ENCODE data around the gene CDIP1.
A peak's percentile ranks its signal among the peaks of the same experiment; 100 is the strongest.
"Not testable (repeated sequence)": the region's sequence is repeated elsewhere in the genome, so short reads cannot be mapped to it uniquely, and the experiment has no call there.

CDIP1 gene

DNA sequence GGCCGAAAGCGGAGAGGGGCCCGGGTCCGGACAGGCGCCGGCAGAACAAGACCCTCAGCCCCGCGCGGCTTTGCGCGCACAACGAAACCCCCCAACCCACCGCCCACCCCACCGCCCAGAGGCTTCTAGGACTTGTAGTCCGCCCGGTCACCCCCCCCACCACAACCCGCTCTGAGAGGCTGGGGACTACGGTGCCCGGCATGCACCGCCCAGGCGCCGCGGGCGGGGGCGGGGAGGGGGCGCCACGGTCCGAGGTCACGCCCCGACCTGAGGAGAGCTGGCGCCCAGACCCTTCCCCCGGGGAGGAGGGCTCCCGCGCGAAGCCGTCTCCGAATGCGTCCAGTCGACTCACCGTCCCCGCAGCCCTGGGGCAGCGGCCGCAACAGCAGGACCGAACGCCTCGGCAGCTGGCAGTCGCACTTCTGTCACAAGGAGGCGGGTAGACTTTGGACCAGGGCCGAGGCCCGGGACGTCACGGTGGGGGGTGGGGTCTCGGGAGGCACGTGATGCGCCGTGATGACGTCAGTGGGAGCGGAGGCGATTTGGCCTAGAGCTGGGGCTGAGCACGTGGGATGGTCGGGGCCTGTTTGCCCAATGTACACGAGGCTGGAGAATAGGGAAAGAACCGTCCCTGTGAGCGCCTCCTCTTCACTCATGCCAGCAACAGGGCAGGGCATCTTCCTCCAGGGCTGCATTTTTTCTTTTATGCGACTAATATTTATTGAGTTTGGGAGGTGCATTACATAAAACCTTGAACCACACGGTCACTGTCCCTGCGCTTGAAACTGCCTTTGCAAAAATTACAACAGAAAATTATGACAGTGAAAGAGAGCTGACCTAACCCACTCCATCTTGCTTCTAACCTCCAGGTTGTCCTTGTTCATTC, at the start of gene CDIP1:
TSS of gene CDIP1 (minus strand) at position 424 of the 886 bp plus-strand sequence. CDS start 24,643 bp downstream, outside the sequence.
- DNase-seq = peak; percentile 96

DNA sequence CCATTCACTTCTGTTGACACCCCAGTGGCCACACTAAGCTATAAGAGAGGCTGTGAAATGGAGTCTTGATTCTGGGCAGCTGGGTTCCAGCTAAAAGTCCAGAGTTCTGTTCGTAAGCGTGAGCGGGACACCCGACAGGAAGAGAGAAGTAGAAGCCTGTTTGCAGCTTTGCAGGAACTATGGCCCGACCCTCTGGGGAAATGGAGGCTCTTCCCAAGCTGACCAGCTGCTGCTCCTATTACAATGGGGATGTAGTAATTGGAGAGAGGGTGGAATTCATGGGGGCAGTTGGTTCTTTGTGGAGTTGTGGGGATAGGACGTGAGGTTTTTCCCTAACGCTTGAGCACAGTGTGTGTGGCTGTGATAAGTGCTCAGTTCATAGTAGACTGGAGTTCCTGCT, 47.7 kb upstream of the CDIP1 start:
- DNase-seq = no peak

DNA sequence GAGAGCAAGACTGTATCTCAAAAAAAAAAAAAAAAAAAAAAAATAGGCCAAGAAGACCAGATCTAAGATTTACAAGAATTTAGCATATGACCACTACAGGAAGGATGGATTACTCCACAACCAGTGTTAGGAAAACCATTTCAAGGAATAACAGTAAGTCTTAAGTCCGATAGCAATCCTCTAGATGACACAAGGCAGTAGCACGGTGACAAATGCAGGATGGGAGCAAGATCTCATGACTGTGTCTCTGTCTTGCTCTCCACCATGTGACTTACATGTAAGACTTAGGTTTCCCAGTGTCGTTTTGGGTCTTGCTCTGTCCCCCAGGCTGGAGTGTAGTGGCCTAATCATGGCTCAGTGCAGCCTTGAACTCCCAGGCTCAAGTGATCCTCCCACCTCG, 45.3 kb upstream of the CDIP1 start:
- no peak for DNase-seq

DNA sequence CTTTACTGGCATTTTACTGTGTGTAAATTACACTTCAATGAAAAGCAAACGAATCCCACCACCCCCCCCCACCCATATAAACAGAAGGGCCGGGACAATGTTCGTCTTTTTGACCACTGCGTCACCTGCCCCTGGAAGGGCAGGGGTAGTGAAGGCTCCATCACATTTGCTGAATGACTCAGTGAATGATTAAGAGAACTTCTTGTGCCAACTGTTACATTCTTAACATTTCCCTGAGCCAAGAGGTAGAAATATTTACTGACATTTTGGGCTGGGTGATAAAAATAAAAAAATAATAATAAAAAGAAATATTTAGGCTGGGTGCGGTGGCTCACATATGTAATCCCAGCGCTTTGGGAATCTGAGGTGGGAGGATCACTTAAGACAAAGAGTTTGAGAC, 41.7 kb upstream of the CDIP1 start:
- no peak for DNase-seq

DNA sequence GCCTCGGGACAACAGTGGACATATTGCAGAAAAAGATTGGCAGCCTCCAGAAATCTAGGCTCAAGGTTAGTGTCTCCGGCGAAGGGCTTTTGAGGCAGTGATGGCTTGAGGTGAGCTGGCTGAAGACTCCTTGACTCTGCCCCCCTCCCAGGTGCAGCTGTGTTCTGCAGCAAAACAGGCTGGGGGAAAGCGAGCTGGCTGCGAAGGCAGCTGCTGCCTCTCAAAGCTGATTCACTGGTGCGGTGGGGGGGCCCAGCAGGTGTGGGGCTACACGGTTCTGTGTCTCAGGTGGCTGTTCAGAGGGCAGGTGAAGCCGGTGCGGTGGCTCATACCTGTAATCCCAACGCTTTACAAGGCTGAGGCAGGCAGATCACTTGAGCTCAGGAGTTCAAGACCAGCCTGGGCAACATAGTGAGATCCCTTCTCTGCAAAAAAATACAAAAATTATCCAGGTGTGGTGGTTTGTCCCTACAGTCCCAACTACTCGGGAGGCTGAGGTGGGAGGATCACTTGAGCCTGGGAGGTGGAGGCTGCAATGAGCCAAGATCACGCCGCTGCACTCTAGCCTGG, 40.5 kb upstream of the CDIP1 start:
- DNase-seq = no peak

DNA sequence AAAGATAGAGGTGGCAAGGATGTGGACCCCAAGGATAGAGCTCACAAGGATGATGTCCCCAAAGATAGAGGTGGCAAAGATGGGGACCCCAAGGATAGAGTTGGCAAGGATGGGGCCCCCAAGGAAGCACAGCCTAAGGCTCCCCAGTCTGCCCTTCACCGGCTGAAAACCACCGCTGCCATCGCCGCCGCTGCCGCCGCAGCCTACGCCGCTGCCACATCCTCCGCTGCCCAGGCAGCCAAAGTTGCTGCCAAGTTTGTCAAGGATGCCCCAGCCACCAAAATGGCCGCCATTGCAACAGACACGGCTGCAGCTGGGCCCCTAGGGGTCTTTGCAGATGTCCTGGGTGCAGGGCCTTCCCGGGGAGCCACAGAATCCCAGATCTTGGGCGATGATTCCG, 37.4 kb upstream of the CDIP1 start:
- no peak for DNase-seq

DNA sequence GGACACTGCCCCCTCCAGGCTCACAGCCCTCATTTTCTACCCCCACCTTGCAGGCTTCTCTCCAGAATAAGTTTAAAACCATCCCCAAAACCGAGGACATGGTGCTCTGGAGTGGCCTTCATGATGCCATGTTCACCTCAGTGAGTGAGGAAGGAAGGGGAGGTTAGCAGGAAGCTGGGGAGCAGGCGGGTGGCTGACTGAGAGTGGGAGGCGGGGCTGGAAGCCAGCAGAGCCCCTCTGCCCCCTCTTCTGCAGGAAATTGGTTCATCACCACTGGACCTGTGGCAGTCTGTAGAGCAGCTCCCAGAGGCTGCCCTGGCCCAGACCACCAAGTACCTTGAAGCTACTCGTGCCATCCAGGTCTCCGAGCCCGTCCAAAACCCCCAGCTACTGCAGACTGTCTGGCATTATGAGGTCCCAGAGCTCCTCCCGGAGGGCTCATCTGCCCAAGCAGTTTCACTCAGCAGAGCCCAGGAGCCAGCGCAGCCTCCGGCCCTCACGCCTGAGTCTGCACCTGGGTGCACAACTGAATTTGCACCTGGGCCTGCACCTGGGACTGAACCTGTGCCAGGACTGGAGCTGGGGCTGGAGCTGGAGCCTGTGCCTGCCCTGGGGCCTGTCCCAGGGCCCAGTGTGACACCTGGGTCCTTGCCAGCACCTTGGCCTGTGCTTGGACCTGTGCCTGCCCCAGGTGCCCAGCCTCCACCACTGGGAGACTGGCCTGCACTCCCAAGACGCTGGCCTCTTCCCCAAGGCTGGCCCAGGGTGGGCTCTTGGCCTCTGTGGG, 36.5 kb upstream of the CDIP1 start:
- no peak for DNase-seq

DNA sequence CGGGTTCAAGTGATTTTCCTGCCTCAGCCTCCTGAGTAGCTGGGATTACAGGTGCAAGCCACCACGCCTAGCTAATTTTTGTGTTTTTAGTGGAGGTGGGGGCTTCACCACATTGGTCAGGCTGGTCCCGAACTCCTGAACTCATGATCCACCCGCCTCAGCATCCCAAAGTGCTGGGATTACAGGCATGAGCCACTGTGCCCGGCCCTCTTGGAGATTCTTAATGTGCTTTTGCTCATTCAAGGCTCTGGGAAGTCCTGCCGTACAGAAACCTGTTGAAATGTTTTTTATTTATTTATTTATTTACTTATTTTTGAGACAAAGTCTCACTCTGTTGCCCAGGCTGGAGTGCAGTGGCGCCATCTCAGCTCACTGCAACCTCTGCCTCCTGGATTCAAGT, 35.4 kb upstream of the CDIP1 start:
- not testable (repeated sequence) for DNase-seq

DNA sequence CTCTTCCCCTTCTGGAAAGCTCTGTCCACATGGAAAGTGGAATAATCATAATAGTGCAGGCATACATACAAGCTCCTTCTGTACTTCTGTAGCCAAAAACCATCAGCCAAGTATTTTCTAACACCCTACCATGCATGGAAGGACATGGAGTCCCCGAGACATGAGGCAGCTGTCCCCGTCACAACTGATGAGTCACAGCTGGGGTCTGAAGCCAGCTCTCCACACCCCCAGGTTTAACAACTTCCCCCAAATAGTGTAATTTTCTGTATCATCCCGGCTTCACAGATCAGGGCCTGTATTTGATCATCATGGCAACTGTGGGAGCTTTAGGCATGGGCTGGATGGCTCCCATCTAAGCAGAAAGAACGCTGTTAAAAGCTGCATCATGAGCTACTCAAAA, 34.1 kb upstream of the CDIP1 start:
- no peak for DNase-seq

DNA sequence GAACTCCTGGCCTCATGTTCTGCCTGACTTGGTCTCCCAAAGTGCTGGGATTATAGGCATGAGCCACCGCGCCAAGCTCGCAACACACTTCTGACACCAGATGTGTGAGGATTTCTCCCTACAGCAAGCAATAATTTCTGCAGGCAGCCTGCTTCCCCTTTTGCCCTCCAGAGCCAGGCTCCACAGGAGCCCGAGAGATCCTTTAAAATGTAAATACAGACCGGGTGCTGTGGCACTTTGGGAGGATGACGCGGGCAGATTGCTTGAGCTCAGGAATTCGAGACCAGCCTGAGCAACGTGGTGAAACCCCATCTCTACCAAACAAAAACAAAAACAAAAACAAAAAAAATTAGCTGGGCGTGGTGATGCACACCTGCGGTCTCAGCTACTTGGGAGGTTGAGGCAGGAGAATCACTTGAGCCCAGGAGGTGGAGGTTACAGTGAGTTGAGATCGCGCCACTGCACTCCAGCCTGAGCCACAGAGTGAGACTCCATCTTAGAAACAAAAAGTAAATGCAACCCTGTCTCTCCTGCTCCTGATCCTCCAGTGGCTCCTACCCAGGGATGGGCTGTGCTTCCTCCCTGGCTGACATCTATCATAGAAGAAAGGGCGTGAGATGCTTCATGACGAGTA, 32.2 kb upstream of the CDIP1 start:
- no peak for DNase-seq

DNA sequence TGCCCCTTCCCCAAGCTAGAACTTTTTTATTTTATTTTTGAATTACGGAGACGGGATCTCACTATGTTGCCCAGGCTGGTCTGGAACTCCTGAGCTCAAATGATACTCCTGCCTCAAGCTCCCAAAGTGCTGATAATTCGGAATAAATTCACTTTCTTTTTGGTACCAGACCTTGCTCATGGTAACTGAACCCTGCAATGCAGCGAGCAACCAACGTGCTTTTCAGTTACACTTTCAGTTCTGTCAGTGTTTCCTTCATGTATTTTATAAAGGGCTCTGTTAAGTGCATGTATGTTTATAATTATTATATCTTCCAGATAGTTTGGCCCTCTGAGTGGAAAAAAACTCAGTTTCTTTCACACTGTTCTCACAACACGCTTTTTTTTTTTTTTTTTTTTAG, 31.5 kb upstream of the CDIP1 start:
- DNase-seq = no peak

DNA sequence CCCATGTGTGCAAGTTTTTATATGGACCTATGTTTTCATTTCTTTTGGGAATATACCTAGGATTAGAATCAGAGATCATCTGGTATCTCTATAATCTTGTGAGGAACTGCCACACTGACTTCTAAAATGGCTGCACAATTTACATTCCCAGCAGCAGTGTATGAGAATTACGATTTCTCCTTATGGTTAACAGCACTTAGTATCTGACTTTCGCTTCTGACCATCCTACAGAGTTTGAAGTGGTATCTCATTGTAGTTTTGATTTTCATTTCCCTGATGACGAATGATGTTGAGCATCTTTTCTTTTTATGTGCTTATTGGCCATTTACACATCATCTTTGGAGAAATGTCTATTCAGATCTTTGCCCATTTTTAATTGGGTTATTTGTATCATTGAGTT, 27.6 kb upstream of the CDIP1 start:
- DNase-seq = no peak

DNA sequence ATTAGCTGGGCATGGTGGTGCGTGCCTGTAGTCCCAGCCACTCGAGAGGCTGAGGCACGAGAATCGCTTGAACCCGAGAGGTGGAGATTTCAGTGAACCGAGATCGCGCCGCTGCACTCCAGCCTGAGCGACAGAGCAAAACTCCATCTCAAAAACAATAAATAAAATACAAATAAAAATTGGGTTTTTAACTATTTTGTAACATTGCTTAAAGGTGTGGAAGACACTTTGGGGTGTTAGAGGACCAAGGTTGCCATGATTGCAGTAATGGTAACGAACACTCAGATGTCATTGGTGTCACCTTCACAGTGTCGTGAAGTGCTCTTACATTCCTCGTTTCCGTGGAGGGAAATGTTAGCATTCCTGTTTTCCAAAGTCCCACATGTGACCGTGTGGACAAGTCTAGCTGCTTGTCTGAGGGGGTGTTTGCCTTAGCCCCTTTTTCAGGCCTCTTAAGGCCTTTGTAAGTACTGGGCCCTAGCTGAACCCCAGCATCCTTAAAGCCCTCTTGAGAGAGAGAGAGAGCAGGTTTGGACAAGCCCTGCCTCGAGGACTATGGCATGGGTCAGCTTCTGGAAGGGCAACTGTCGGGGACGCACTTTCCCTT, 26.2 kb upstream of the CDIP1 start:
- DNase-seq = no peak

DNA sequence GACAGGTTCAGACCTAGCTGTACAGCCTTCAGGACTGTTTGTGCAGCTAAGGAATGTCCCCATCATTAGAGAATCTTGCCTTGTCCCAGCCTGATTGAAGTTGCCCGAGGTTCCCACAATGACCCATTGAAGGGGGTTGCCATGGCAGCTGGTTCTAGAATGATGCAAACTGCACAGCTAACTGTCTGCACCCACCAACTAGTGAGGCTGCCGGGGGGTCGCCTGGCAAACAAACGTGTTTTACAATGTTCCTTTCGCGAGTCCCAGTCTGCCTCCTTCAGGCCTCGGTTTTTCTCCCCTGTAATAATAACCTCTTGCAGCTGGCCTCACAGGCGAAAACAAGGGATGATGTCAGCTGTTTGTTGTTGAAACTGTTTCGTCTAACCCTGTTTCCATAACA, 23.0 kb upstream of the CDIP1 start:
- no peak for DNase-seq

DNA sequence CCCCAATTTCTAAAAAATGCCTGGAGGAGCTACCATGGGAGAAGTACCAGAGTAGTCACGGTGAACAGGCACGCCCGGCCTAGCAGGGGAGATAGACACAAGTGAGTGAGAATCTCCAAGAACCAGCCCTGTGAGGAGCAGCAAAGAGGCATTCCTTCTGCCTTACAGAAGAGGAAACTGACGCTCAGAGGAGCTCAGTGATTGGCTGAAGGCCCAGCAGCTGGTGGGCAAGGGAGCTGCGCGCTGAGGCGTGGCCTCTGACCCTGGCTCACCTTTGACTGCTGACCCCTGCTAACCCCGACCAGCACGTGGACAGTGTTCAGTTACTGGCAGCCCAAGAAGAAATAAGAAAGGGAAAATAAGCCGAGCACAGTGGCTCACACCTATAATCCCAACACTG, 19.4 kb upstream of the CDIP1 start:
- DNase-seq = no peak

DNA sequence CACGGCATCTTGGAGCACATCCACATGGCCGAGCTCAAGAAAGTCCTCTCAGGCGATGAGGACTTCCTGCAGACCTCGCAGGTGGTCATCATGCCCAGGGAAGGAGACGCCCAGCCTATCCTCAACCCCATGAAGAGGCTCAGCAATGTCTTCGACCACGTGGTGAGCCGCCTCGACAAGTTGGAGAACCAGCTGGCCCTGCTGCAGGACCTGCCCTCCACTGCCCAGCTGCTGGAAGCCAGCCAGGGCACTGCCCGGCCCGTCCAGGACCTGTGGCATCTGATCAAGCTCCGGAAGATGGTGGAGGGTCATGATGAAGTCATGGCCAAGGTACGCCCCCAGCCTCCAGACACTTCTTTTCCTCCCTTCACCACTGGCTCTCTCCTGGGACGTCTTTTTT, 18.0 kb upstream of the CDIP1 start:
- no peak for DNase-seq

DNA sequence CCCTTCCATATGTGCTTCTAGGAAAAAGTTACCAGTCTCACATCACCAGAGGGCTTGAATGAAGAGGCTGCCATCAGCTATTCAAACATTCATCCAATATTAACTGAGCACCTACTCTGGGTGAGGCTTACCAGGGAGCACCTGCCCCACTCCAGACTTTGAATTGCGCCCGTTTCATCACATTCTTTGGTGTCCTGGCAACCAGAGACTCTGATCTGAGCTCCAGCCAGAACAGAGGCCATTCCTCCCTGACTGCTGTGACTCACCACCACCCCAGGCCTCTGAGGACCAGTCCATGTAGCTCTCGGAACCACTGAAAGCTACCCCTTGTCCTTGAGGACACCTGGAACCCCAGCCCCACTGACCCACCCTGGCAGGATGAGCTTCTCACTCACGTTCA, 17.5 kb upstream of the CDIP1 start, which contains the start of gene C16orf96:
TSS of gene C16orf96 (plus strand) at position 229 of the 400 bp plus-strand sequence. CDS start at position 379, 150 bp downstream.
- no peak for DNase-seq

DNA sequence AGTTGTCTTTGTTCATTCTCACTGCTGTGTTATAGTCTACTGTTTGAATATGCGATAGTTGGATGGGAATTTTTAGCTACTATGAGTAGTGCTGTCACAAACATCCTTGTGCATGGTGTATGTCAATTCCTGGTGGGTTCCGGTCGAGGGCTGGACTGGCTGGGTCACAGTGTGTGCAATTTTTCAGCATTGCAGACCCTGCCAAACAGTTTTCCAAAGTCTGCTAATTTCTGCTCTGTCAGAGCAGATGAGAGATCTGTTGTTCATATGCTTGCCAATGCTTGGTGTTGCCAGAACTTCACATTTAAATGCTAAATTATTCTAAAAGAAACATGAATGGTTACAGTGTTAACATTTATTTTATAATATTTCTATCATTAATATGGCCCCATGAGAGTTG, 14.0 kb upstream of the CDIP1 start:
- no peak for DNase-seq

DNA sequence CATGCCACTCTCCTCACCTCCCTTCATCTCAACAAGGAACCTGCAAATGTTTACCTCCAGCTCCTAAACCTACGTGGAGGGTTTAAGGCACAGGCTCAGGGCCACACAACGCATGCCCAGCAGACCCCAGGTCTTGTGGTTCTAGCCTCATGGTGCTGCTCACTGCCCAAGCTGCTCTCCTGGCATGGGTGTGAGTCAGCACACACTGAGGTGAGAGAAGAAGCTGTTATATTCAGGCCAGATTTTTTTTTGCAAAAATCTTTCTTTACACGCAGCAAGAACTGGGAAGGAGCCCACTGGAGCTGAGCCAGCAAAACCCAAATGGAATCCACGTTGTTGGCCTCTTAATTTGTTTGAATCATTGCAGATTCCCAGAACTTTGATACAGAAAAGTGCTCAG, 12.0 kb upstream of the CDIP1 start:
- DNase-seq = no peak

DNA sequence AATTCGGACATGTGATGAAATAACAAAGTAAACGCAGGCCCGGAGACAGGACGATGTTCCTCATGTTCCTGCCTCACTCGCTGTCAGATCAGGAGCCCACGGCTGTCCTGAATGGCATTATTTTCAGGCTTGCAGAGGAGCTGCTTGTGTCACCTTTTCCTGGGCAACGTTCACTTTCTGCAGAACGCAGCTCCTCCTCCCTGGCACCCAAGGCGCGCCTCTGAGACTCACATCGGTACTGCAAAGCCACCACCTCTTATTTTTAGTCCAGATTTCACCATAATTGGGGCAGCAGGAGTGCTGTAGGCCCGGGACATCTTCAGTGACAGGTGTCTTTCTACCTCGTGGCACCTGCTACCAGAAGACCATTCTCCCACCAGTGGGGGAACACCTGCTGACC, 9.6 kb upstream of the CDIP1 start:
- DNase-seq = no peak

DNA sequence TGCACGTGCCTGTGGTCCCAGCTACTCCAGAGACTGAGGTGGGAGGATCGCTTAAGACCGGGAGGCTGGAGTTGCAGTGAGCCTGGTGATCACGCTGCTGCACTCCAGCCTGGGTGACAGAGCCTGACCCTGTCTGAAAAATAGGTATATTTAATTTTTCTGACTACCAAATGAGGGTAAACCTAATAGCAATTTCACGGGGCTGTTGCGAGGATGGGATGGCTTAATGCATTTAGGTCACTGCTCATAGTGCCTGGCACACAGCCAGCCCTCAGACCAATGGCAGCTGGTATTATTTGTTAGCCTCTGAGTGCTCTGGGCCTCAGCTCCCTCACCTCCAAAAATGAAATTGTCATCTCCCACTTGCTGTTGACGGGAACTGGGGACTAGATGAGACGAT, 5.9 kb upstream of the CDIP1 start:
- no peak for DNase-seq

DNA sequence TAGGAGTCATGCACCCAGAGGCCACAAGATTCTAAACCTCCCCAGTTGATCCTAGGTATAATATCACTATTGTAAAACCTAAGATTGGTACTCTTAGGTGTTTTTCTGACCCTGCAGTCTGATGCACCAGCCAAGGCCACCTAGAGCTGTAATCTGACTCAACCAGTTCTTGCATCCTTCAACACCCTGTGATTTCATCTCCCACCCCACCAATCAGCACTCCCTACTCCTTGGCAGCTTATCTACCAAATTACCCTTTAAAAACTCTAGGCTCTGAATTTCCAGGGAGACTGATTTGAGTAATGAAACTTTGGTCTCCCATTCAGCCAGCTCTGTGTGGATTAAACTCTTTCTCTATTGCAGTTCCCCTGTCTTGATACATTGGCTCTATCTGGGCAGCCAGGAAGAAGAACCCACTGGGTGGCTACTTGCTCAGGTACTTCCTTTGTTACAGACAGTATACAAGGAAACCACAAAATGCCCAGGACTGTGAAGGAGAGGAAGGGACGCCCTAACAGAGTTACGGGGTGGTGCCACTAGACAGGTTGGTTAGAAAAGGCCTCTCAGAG, 1.2 kb upstream of the CDIP1 start:
- no peak for DNase-seq

All from CD4-positive, alpha-beta T cell treated with Interleukin-12 subunit alpha and Interleukin-12 subunit beta, for 1 hour (primary cell).